PC-9 (cell line): ENCODE measurements around the gene TNFRSF25.
"Not testable (repeated sequence)": the region's sequence is repeated elsewhere in the genome, so short reads cannot be mapped to it uniquely, and the experiment has no call there.

Experiments
- CTCF ChIP-seq: fragments of 200-600 bp; sonication (generic); conservative IDR thresholded peaks from 2 replicates; pipeline ENCODE4 v1.6.1; 2017; ENCODE audit warnings: mixed run types, antibody characterized with exemption, mild to moderate bottlenecking, moderate library complexity
- EZH2 ChIP-seq: fragments of 200-600 bp; sonication (generic); IDR thresholded peaks from 2 replicates; pipeline ENCODE4 v1.8.0; 2017; ENCODE audit warnings: antibody characterized with exemption, low read depth

GRCh38 chr1:6431645-6432579, 34.1 kb downstream of the TNFRSF25 start:
- TF ChIP-seq CTCF, EZH2: not testable (repeated sequence)
